Esophagus muscularis mucosa (tissue), 4 donors: ENCODE data around the gene FASTKD2. TPM values are rescaled to one million over a fixed set of nuclear protein-coding genes. Genes with fewer than 3 reads are reported as not detected.

ENCODE experiments used
- DNase-seq: peaks from one replicate; pipeline ENCODE4 v3.0.0-alpha.2; 2017; ENCODE audit errors: extremely low spot score
- H3K27ac ChIP-seq, 4 donors: fragments of 200-600 bp; sonication (generic); replicated peaks in 1 of 4; 1 replicate in 3 of 4; 2 replicates in 1 of 4; pipeline ENCODE4 v1.5.1; 2016 to 2019; ENCODE audit warnings: mild to moderate bottlenecking in 1 of 4
- H3K27me3 ChIP-seq, 4 donors: fragments of 200-600 bp; sonication (generic); one replicate each; pipeline versions ENCODE4 v1.5.1 to v1.6.0; 2016 to 2019
- H3K36me3 ChIP-seq, 4 donors: fragments of 200-600 bp; sonication (generic); one replicate each; pipeline ENCODE4 v1.5.1; 2016 to 2019
- H3K4me1 ChIP-seq, 4 donors: fragments of 200-600 bp; sonication (generic); one replicate each; pipeline ENCODE4 v1.5.1; 2016 to 2019
- H3K4me3 ChIP-seq, 4 donors: fragments of 200-600 bp; sonication (generic); 1 replicate in 2 of 4; 2 replicates in 2 of 4; pipeline ENCODE4 v1.5.1; 2016 to 2019; ENCODE audit warnings: mild to moderate bottlenecking in 4 of 4, moderate library complexity in 1 of 4
- H3K9me3 ChIP-seq, 4 donors: fragments of 200-600 bp; sonication (generic); 1 replicate in 3 of 4; 2 replicates in 1 of 4; pipeline ENCODE4 v1.5.1; 2016 to 2019
- CTCF ChIP-seq, 3 experiments: fragments of 200-600 bp in 2 of 3; fragments of 450-650 bp in 1 of 3; sonication (generic) in 2 of 3; IDR thresholded peaks; one replicate each; pipeline ENCODE4 v1.5.1; 2017 to 2019; ENCODE audit warnings: antibody characterized with exemption in 3 of 3, mild to moderate bottlenecking in 2 of 3, moderate library complexity in 1 of 3
- EP300 ChIP-seq: sonication (generic); formaldehyde crosslinking; IDR thresholded peaks from one replicate; pipeline ENCODE4 v1.6.1; 2017; ENCODE audit warnings: antibody characterized with exemption
- POLR2A ChIP-seq: fragments of 450-650 bp; IDR thresholded peaks from one replicate; pipeline ENCODE4 v1.6.1; 2017; ENCODE audit warnings: antibody characterized with exemption, moderate library complexity, mild to moderate bottlenecking, low read depth
- POLR2AphosphoS5 ChIP-seq, 2 donors: sonication (generic); formaldehyde crosslinking; IDR thresholded peaks; one replicate each; pipeline ENCODE4 v1.6.1; 2017; ENCODE audit warnings: antibody characterized with exemption in 2 of 2
- WGBS: methylation state at CpG from one replicate; pipeline ENCODE4 v1.1.5; 2018; 5-methylcytosine and 5-hydroxymethylcytosine counted together
- intact Hi-C: fragments of 100-400 bp; cut with DNase I; formaldehyde crosslinking; loops from one replicate; pipeline ENCODE4 v1.15.1; 2023
- total RNA-seq, 4 donors: library from RNA; depleted of rRNA; stranded (reverse); fragments of >200 nt; gene quantifications; one replicate each; pipeline versions ENCODE4 v1.1.0 to v1.2.1, GENCODE V29; 2016

Gene FASTKD2
- total RNA-seq = 10 to 100 TPM; 22.5 to 31.3 (median 25.2) TPM

GRCh38 chr2:206765242-206766056 is at the start of gene FASTKD2, which contains the start of gene MDH1B:
Gene FASTKD2 (plus strand): TSS chr2:206765606. CDS start chr2:206766694, 1,088 bp downstream.
Gene MDH1B (minus strand): TSS chr2:206765328. CDS start chr2:206765271, 57 bp downstream.
- Histone ChIP-seq H3K4me1 (peaks cover 30 to 43% (median 42%) of the 10 kb centered on the region in 4 donors), H3K27ac (peak within 1 kb of the TSS; percentile 82 to 89 (median 87)), H3K4me3 (peak within 1 kb of the TSS; percentile 74 to 85 (median 76)), H3K36me3 (peaks cover 4 to 13% (median 6%) of the 10 kb centered on the region in 4 donors), H3K9me3 (no peaks in the 10 kb centered on the region), H3K27me3 (no peaks in the 10 kb centered on the region)
- WGBS = under 1% methylated on average over 34 of the region's 46 CpGs
- DNase-seq = peak; percentile 97
- intact Hi-C loops = loop anchor here (10.0 kb wide), 1 partner anchor 71 kb away; no protein-coding TSS in a partner anchor
- TF ChIP-seq CTCF (IDR thresholded peaks at IDR 0.05) (no peak), POLR2A (peak; percentile 10), EP300 (no peak), POLR2AphosphoS5 (IDR thresholded peaks at IDR 0.05) (peak; percentile 85 to 91)

GRCh38 chr2:206716623-206717022 is 48.8 kb upstream of the FASTKD2 start:
- H3K27me3 ChIP-seq = peaks cover 0 to 9% (median 0%) of the 10 kb centered on the region in 4 donors
- TF ChIP-seq EP300 (no peak), POLR2A (no peak), CTCF (IDR thresholded peaks at IDR 0.05) (no peak), POLR2AphosphoS5 (IDR thresholded peaks at IDR 0.05) (no peak)
- DNase-seq = no peak
- H3K4me1 ChIP-seq = no peaks in the 10 kb centered on the region
- no peaks in the 10 kb centered on the region for H3K9me3 ChIP-seq
- no peaks in the 10 kb centered on the region for H3K36me3 ChIP-seq
- intact Hi-C loops = no loop called here
- WGBS = 56% methylated on average over 3 of the region's 3 CpGs
- H3K4me3 ChIP-seq = no peak overlapping the region
- H3K27ac ChIP-seq = no peak overlapping the region

- no peak within 1 kb of the TSS for H3K27ac ChIP-seq
- intact Hi-C loops = no loop called here
- no peaks in the 10 kb centered on the region for H3K36me3 ChIP-seq
- H3K9me3 ChIP-seq = no peaks in the 10 kb centered on the region
- H3K4me1 ChIP-seq = no peaks in the 10 kb centered on the region
- no peak within 1 kb of the TSS for H3K4me3 ChIP-seq
- WGBS = 67% methylated on average over 1 of the region's 1 CpG
- H3K27me3 ChIP-seq = peaks cover 0 to 9% (median 0%) of the 10 kb centered on the region in 4 donors
- no peak for DNase-seq
- TF ChIP-seq EP300 (no peak), POLR2A (no peak), CTCF (IDR thresholded peaks at IDR 0.05) (no peak), POLR2AphosphoS5 (IDR thresholded peaks at IDR 0.05) (no peak)
Measured at GRCh38 chr2:206718296-206718695, 47.1 kb upstream of the FASTKD2 start, which contains the start of gene DYTN. Gene DYTN (minus strand): TSS chr2:206718396. CDS start chr2:206718279, 117 bp downstream.

GRCh38 chr2:206721256-206721920 is 44.0 kb upstream of the FASTKD2 start:
- Histone ChIP-seq H3K27ac (no peak overlapping the region), H3K36me3 (no peaks in the 10 kb centered on the region), H3K27me3 (no peaks in the 10 kb centered on the region), H3K4me1 (no peaks in the 10 kb centered on the region), H3K4me3 (no peak overlapping the region), H3K9me3 (no peaks in the 10 kb centered on the region)
- no peak for DNase-seq
- intact Hi-C loops = no loop called here
- TF ChIP-seq EP300 (no peak), POLR2A (no peak), POLR2AphosphoS5 (IDR thresholded peaks at IDR 0.05) (no peak), CTCF (IDR thresholded peaks at IDR 0.05) (no peak)
- 79% methylated on average over 4 of the region's 4 CpGs for WGBS
